Measurements from ENCODE around the gene PI4K2A.
"Not testable (repeated sequence)": the region's sequence is repeated elsewhere in the genome, so short reads cannot be mapped to it uniquely, and the experiment has no call there.

The PI4K2A gene

DNA sequence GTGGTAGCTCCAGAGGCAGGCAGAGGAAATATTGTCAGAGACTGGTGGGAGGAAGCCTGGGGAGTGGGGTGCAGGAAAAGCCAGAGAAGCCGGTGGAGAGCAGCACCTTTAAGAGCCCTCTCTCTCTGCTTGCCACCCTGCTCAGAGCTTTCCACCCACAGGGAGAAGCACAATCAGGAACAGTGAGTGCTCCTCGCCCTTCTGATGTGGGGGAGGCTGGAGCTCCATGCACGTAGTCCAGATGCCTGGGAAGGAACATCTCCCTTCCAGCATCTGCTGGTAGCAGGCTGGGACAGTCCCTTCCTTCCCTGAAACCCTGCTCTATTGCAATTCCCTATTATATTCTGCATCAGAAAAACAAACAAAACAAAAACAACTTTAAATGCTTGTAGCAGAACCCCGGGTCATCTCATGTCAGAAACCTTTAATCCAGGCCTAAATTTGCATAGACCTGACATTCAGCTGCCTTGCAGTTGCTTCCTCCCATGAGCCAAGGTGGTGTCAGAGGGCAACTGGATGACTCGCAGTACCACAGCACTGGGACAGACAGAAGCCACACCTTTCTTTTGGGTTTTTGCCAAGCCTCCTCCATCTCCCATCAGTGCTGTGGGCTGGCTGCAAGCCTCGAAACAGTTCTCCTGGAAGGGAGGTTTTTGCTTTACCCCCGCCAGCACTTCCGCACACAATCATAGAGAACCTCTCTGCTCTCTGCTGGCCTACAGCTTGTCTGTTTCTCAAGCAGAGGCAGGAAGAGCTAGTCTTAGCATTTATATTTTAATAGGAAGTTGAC, 33.5 kb downstream of the PI4K2A start:
- Histone ChIP-seq H3K36me3 (ENCODE audit: control insufficient read depth in 2 of 2, insufficient read depth in 2 of 2, low read length in 2 of 2) (peaks cover 38 to 48% of the 10 kb centered on the region in 2 donors), H3K4me1 (ENCODE audit: control insufficient read depth, insufficient read depth, low read length) (peaks cover 5% of the 10 kb centered on the region), H3K27me3 (ENCODE audit: control insufficient read depth in 1 of 2, insufficient read depth in 2 of 2, low read length in 2 of 2) (no peaks in the 10 kb centered on the region), H3K9ac (ENCODE audit: low read length in 2 of 2) (no peak overlapping the region), H3K27ac (ENCODE audit: low read length) (no peak overlapping the region), H3K9me3 (ENCODE audit: control insufficient read depth in 2 of 2, low read length in 2 of 2) (no peaks in the 10 kb centered on the region), H3K4me3 (ENCODE audit: low read length in 2 of 2) (no peak overlapping the region)

DNA sequence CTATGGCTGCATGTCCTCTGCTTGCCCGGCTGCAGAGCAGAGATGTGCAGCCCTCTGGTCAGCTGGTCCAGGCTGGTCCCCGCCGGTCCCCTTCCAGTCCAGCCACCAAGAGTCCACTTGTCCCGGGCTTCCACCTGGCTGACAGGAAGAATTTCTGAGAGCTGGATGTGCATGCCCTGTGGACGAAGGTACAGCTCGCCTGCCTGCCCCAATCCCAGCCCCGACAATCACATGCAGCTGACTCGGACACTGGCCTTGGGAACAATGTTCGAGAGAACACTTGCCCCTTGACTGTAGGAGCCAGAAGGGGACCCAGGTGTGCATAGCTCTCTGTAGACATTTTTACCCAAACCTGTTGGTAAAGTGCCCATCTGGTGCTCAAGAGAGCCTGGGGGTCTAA, 34.8 kb downstream of the PI4K2A start:
- peaks cover 8% of the 10 kb centered on the region for H3K4me1 ChIP-seq (ENCODE audit: control insufficient read depth, insufficient read depth, low read length)
- H3K27me3 ChIP-seq (ENCODE audit: control insufficient read depth in 1 of 2, insufficient read depth in 2 of 2, low read length in 2 of 2): no peaks in the 10 kb centered on the region
- H3K9ac ChIP-seq (ENCODE audit: low read length in 2 of 2): no peak overlapping the region
- H3K27ac ChIP-seq (ENCODE audit: low read length): peak overlapping the region; percentile 24
- H3K4me3 ChIP-seq (ENCODE audit: low read length in 2 of 2): no peak overlapping the region
- H3K36me3 ChIP-seq (ENCODE audit: control insufficient read depth in 2 of 2, insufficient read depth in 2 of 2, low read length in 2 of 2): peaks cover 34 to 48% of the 10 kb centered on the region in 2 donors
- no peaks in the 10 kb centered on the region for H3K9me3 ChIP-seq (ENCODE audit: control insufficient read depth in 2 of 2, low read length in 2 of 2)

- H3K9me3 ChIP-seq (ENCODE audit: control insufficient read depth in 2 of 2, low read length in 2 of 2): no peaks in the 10 kb centered on the region
- H3K27me3 ChIP-seq (ENCODE audit: control insufficient read depth in 1 of 2, insufficient read depth in 2 of 2, low read length in 2 of 2): no peaks in the 10 kb centered on the region
- H3K4me3 ChIP-seq (ENCODE audit: low read length in 2 of 2): no peak overlapping the region
- peaks cover 34 to 49% of the 10 kb centered on the region in 2 donors for H3K36me3 ChIP-seq (ENCODE audit: control insufficient read depth in 2 of 2, insufficient read depth in 2 of 2, low read length in 2 of 2)
- H3K9ac ChIP-seq (ENCODE audit: low read length in 2 of 2): no peak overlapping the region
- H3K4me1 ChIP-seq (ENCODE audit: control insufficient read depth, insufficient read depth, low read length): peaks cover 8% of the 10 kb centered on the region
- H3K27ac ChIP-seq (ENCODE audit: low read length): no peak overlapping the region
Measured at GRCh38 chr10:97676770-97677581, 36.5 kb downstream of the PI4K2A start.

DNA sequence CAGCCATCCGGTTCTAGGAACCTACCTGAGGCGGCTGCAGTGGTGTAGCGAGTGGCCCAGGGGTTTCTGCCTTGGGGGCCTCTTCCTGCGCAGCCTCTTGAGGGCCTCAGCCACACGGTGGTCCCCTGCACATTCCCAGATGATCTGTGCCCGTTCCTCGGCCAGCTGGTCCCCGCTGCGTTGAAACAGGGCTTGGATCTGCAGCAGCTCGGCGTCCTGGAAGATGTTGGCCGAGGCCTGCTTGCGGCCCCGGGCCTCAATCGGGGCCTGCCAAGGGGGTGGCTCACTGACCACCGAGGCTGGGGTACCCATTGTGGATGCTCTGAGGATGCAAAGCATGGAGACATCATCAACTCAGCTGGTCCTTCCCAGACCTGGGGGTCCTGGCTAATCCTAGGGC, 39.1 kb downstream of the PI4K2A start:
- Histone ChIP-seq H3K4me3 (ENCODE audit: low read length in 2 of 2) (no peak overlapping the region), H3K36me3 (ENCODE audit: control insufficient read depth in 2 of 2, insufficient read depth in 2 of 2, low read length in 2 of 2) (peaks cover 21 to 38% of the 10 kb centered on the region in 2 donors), H3K9me3 (ENCODE audit: control insufficient read depth in 2 of 2, low read length in 2 of 2) (no peaks in the 10 kb centered on the region), H3K27ac (ENCODE audit: low read length) (no peak overlapping the region), H3K4me1 (ENCODE audit: control insufficient read depth, insufficient read depth, low read length) (peaks cover 22% of the 10 kb centered on the region), H3K27me3 (ENCODE audit: control insufficient read depth in 1 of 2, insufficient read depth in 2 of 2, low read length in 2 of 2) (no peaks in the 10 kb centered on the region), H3K9ac (ENCODE audit: low read length in 2 of 2) (no peak overlapping the region)

GRCh38 chr10:97682042-97682441, 41.6 kb downstream of the PI4K2A start:
- Histone ChIP-seq H3K4me1 (ENCODE audit: control insufficient read depth, insufficient read depth, low read length) (peaks cover 35% of the 10 kb centered on the region), H3K27me3 (ENCODE audit: control insufficient read depth in 1 of 2, insufficient read depth in 2 of 2, low read length in 2 of 2) (no peaks in the 10 kb centered on the region), H3K9ac (ENCODE audit: low read length in 2 of 2) (no peak overlapping the region), H3K36me3 (ENCODE audit: control insufficient read depth in 2 of 2, insufficient read depth in 2 of 2, low read length in 2 of 2) (peaks cover 6 to 19% of the 10 kb centered on the region in 2 donors), H3K9me3 (ENCODE audit: control insufficient read depth in 2 of 2, low read length in 2 of 2) (no peaks in the 10 kb centered on the region), H3K27ac (ENCODE audit: low read length) (no peak overlapping the region), H3K4me3 (ENCODE audit: low read length in 2 of 2) (no peak overlapping the region)

DNA sequence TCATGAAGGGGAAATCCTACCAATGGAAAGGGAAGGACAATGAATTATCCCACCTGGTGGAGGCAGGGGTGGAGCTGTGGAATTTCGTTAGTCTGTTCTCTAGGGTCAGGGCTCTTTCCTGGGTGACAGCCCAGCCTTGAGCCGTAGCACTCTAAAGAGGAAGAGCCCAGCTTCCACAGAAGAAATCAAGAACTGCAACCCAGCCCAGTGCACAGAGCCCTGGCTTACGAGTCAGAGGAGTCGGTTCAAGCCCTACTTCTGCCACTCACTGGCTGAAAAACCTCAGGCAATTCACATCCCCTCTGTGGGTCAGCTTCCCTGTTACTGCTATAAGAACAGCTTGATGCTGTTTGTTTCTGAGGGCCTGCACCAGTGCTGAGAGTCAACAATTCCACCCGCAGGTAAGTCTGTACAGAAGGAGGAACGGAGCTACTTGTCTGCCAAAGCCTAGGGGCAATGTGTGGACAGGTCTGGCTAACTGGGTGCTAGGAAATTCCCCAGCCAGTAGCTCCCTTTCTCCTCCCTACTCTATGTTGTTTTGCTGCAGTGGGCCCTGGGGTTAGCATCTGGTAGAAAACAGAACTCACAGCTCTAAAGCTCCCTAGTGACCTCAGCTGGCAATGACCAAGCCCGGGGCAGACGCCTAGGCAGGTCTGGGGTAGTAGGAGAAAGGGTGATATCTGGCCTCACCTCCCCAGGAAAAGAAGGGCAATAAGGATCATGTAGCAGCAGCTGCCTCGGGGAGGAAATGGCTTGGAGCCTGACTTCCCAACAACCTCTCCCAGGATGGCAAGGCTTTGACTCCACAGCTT, 43.3 kb downstream of the PI4K2A start:
- H3K4me3 ChIP-seq (ENCODE audit: low read length in 2 of 2): peak overlapping the region in 1 of 2 donors; percentile 95
- H3K9me3 ChIP-seq (ENCODE audit: control insufficient read depth in 2 of 2, low read length in 2 of 2): no peaks in the 10 kb centered on the region
- peak overlapping the region; percentile 99 for H3K27ac ChIP-seq (ENCODE audit: low read length)
- peaks cover 0 to 6% of the 10 kb centered on the region in 2 donors for H3K36me3 ChIP-seq (ENCODE audit: control insufficient read depth in 2 of 2, insufficient read depth in 2 of 2, low read length in 2 of 2)
- H3K9ac ChIP-seq (ENCODE audit: low read length in 2 of 2): peak overlapping the region in 1 of 2 donors; percentile 73
- H3K27me3 ChIP-seq (ENCODE audit: control insufficient read depth in 1 of 2, insufficient read depth in 2 of 2, low read length in 2 of 2): no peaks in the 10 kb centered on the region
- H3K4me1 ChIP-seq (ENCODE audit: control insufficient read depth, insufficient read depth, low read length): peaks cover 48% of the 10 kb centered on the region

- not testable (repeated sequence) for H3K9me3 ChIP-seq (ENCODE audit: control insufficient read depth in 2 of 2, low read length in 2 of 2); H3K27me3 ChIP-seq (ENCODE audit: control insufficient read depth in 1 of 2, insufficient read depth in 2 of 2, low read length in 2 of 2); H3K36me3 ChIP-seq (ENCODE audit: control insufficient read depth in 2 of 2, insufficient read depth in 2 of 2, low read length in 2 of 2)
- peaks cover 50% of the 10 kb centered on the region for H3K4me1 ChIP-seq (ENCODE audit: control insufficient read depth, insufficient read depth, low read length)
- peak overlapping the region; percentile 99 for H3K27ac ChIP-seq (ENCODE audit: low read length)
- H3K4me3 ChIP-seq (ENCODE audit: low read length in 2 of 2): peak overlapping the region in 1 of 2 donors; percentile 95
- peak overlapping the region in 1 of 2 donors; percentile 73 for H3K9ac ChIP-seq (ENCODE audit: low read length in 2 of 2)
Measured at GRCh38 chr10:97684368-97684713, 43.9 kb downstream of the PI4K2A start.

DNA sequence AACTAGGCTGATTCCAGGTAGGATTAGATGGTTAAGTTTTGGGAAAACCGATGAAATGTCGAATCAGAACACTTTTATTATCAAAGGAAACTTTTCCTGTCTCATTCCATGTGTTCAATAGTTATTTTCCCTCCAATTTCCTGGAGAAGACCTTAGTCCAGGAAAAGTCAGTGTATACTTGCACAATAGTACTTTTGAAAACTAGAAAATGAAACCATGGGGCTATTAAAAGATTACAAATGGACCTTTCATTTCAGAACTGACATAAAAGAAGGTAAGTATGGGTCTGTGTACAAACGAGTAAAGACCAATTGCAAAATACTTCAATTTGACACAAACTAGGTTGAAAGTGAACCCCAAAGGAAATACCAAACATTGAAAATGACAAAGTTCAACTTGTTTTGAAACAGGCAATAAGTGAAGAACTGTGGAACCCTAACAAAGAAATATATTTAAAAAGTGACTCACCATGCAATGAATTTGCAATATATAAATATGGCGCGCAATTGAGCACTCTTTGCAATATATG, 44.5 kb downstream of the PI4K2A start:
- peak overlapping the region; percentile 99 for H3K27ac ChIP-seq (ENCODE audit: low read length)
- H3K36me3 ChIP-seq (ENCODE audit: control insufficient read depth in 2 of 2, insufficient read depth in 2 of 2, low read length in 2 of 2): peaks cover 0 to 4% of the 10 kb centered on the region in 2 donors
- no peaks in the 10 kb centered on the region for H3K27me3 ChIP-seq (ENCODE audit: control insufficient read depth in 1 of 2, insufficient read depth in 2 of 2, low read length in 2 of 2)
- peak overlapping the region in 1 of 2 donors; percentile 97 for H3K9ac ChIP-seq (ENCODE audit: low read length in 2 of 2)
- H3K9me3 ChIP-seq (ENCODE audit: control insufficient read depth in 2 of 2, low read length in 2 of 2): no peaks in the 10 kb centered on the region
- peak overlapping the region; percentile 93 to 95 for H3K4me3 ChIP-seq (ENCODE audit: low read length in 2 of 2)
- H3K4me1 ChIP-seq (ENCODE audit: control insufficient read depth, insufficient read depth, low read length): peaks cover 50% of the 10 kb centered on the region

DNA sequence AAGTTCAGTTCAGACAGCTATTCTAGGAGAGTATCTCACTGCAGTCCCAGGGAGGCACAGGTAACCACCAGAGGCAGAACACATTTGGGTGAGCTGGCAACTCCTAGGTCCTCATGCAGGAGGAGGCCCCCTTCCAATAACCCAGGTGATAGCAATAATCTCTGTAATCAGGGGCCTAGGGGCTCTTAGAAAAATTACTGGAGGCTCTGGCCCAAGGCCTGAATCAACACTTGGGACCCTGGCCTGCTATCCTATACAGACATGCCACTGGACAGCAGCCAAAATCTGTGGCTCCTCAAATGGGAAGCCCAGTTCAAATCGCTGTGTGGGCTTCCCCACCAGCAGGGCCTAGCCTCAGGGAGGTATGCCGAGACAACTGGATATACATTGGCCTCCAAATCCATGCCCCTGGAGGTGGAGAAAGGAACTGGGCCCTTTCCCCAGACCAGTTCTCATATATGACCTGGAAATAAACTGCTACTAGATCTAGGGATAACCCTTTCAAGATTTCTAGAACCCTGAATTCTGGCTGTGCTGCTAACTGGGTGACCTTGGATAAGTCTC, 45.0 kb downstream of the PI4K2A start:
- H3K27me3 ChIP-seq (ENCODE audit: control insufficient read depth in 1 of 2, insufficient read depth in 2 of 2, low read length in 2 of 2): no peaks in the 10 kb centered on the region
- peak overlapping the region; percentile 94 to 97 for H3K9ac ChIP-seq (ENCODE audit: low read length in 2 of 2)
- peak overlapping the region; percentile 93 to 95 for H3K4me3 ChIP-seq (ENCODE audit: low read length in 2 of 2)
- no peaks in the 10 kb centered on the region for H3K36me3 ChIP-seq (ENCODE audit: control insufficient read depth in 2 of 2, insufficient read depth in 2 of 2, low read length in 2 of 2)
- H3K27ac ChIP-seq (ENCODE audit: low read length): peak overlapping the region; percentile 99
- no peaks in the 10 kb centered on the region for H3K9me3 ChIP-seq (ENCODE audit: control insufficient read depth in 2 of 2, low read length in 2 of 2)
- peaks cover 47% of the 10 kb centered on the region for H3K4me1 ChIP-seq (ENCODE audit: control insufficient read depth, insufficient read depth, low read length)
